OCI-LY7 (cell line): Measurements from ENCODE around the gene KRR1.
"Not testable (repeated sequence)": the region's sequence is repeated elsewhere in the genome, so short reads cannot be mapped to it uniquely, and the experiment has no call there.

ENCODE experiments used
- CTCF ChIP-seq: fragments of 200-600 bp; sonication (generic); conservative IDR thresholded peaks from 2 replicates; pipeline ENCODE4 v1.5.1; 2014; ENCODE audit warnings: mild to moderate bottlenecking, antibody characterized with exemption, low read length, moderate library complexity, mixed read lengths
- EZH2phosphoT487 ChIP-seq: fragments of 200-600 bp; sonication (generic); IDR thresholded peaks from 2 replicates; pipeline ENCODE4 v1.6.1; 2018; ENCODE audit warnings: low read depth, borderline replicate concordance, mild to moderate bottlenecking, mixed run types, antibody characterized with exemption, low read length, moderate library complexity, mixed read lengths

GRCh38 chr12:75484450-75484849 lies 27.0 kb downstream of the KRR1 start:
- TF ChIP-seq CTCF, EZH2phosphoT487: not testable (repeated sequence)
